GM12873 (cell line): ENCODE measurements around the gene GPR33.

Source experiments
- TF ChIP-seq, protein P1 (sequence below): IDR thresholded peaks from 2 replicates; pipeline ENCODE4 v1.5.1; 2012; ENCODE audit warnings: low read depth, mild to moderate bottlenecking, moderate library complexity, low read length, control low read depth; ENCODE audit not compliant: insufficient read depth; ENCODE audit errors: missing control alignments

GPR33 gene

DNA sequence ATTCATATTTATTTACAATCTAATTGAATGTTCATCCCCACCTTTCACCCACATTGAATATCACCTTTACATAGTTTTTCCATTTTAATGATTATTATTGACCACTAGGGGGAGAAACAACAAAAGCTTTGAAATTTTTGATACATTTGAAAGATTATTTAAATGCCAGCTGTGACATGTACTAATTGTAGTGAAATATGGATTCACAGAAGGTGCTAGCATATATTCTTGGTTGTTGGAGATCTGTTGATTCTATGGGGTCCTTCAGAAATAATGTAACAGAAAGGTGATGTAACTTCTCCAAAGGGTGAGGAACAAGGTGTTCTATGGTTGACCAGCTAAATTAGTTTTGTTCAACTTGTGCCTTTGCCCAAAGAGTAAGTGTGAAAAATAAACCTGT lies 22.4 kb upstream of the GPR33 start:
- TF ChIP-seq, protein P1, sequence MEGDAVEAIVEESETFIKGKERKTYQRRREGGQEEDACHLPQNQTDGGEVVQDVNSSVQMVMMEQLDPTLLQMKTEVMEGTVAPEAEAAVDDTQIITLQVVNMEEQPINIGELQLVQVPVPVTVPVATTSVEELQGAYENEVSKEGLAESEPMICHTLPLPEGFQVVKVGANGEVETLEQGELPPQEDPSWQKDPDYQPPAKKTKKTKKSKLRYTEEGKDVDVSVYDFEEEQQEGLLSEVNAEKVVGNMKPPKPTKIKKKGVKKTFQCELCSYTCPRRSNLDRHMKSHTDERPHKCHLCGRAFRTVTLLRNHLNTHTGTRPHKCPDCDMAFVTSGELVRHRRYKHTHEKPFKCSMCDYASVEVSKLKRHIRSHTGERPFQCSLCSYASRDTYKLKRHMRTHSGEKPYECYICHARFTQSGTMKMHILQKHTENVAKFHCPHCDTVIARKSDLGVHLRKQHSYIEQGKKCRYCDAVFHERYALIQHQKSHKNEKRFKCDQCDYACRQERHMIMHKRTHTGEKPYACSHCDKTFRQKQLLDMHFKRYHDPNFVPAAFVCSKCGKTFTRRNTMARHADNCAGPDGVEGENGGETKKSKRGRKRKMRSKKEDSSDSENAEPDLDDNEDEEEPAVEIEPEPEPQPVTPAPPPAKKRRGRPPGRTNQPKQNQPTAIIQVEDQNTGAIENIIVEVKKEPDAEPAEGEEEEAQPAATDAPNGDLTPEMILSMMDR = peak; percentile 28

DNA sequence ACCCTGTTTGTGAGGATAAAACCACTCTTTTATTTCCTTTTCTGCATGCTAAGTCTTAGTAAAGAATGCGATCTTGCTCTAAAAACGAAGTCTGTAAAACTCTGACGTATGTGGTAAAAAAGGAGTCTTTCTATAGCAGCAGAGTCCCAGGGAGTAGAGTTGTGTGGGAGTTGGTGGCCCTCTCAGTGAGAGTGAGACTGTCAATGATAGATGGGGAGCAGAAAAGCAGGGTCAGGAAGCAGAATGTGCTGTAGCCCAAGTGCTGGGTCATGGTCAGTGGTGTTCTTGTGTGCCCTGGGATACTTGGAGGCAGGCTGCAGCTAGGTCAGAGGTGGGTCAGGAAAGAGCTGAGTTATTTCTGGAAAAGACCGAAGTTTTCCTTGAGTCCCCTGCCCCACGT lies 20.3 kb upstream of the GPR33 start:
- TF ChIP-seq, protein P1 = no peak

DNA sequence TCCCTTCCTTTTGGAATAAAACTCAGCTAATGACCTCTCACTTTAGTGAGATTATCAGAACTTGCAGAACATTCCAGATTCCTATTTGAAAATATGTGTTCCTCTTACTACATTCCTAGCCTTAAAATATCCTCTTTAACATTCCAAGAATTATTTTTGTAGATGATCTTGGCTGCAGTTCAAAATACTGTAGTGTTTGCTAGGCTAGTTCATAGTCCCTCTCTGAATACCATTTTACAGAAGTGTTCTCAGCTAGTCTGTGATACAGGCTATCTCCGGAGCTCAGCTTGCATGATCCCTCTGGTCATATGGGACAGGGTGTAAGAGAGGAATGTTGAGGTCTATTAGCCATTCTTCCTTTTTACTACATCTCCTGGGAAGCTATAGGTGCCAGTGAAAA lies 17.6 kb upstream of the GPR33 start:
- TF ChIP-seq, protein P1 = no peak

DNA sequence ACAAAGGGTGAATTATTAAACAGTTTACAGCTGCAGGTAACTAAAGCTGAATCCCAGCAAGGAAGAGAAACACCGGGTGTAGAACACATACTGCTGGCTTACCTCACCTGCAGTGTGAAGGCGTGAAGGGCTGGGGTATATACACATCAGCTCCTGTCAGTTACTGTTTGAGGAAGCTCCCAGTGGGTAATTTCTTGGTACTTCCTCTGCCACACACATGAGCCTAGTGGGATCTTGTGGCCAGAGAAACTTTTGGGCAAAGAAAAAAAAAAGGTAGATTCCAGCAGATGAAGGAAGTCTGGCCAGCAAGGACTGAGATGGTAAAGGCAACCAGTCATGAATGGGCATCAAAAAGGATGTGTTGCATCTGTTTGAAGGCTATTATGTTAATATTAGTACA lies 14.0 kb upstream of the GPR33 start:
- TF ChIP-seq, protein P1 = no peak

DNA sequence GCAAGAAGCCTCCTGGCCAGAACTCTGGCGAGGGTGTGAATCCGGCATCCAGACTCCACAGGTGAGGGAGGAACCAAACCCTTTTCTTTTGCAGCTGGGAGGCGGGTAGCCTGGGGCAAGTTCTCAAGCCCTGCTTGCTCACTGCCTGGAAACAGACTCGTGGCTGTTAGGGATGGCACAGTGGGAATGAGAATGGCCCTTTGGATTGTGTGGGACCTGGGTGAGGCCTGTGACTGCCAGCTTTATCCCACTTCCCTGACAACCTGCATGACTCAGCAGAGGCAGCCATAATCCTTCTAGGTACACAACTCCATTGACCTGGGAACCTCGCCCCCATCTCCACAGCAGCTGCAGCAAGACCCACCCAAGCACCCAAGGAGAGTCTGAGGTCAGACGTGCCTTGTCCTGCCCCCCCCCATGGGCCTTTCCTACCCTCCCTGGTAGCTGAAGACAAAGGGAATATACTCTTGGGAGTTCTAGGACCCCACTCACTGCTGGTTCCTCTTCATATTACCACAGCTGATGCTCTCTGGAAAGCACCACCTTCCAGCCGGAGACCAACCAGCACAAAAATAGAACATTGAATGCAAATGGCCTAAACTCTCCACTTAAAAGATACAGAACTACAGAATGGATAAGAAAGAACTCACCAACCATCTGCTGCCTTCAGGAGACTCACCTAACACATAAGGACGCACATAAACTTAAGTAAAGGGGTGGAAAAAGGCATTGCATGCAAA lies 5.1 kb upstream of the GPR33 start:
- TF ChIP-seq, protein P1 = no peak

DNA sequence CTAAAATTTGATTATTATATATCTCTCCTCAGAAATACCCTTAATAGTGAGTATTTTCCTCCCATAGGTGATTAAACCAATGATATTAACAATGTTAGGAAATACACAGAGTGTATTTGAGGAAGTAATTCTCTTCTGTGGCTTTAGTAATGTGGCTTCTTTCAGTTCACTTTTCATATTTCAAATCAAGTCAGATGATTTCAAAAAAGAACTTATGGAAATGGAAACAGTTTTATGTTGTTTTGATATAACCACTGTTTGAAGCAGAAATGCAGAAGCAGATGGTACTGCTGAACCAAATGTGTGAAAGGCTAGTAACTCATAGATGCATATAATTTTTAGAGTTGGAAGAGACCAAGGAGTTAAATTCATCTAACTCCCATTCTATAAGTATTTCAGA lies 1.9 kb upstream of the GPR33 start:
- TF ChIP-seq, protein P1 = no peak

DNA sequence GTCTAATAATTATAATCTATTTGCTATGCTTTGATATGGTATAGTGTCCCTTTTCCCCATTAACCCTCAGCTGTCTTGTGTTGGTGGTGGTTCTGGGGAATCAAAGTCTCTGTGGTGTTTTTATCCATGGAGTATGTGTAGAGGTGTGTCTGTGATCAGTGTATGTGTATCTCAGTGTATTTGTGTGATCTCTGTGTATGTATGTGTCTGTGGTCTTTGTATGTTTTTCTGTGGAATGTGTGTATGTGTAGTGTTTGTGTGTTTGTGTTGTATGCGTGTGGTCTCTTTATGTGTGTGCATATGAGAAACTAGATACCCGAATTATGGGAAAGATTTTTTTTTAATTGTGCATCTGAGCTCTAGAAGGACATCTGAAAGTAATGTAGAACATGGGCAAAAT lies 1.1 kb downstream of the GPR33 start:
- TF ChIP-seq, protein P1 = no peak
